ENCODE measurements around the gene CCL20.

DNA sequence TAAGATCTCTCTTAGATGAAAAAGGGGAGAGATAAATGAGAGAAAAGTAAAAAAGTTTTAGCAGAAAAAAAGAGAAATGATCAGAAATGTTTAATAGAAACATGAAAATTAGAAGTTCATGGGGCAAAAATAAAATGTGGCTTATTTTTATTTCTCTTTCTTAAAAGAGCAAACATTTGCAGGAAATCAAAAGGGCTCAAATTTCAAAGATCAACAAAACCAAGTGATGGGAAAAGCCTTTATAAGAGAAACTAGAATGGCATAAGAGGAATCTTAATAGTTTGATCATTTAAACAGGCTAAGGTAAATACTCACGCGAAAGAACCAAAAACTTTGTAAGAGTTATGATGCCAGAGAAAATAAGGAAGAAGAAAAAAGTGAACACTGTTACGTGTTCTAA, 34.5 kb downstream of the CCL20 start:
- TF ChIP-seq, protein P1, sequence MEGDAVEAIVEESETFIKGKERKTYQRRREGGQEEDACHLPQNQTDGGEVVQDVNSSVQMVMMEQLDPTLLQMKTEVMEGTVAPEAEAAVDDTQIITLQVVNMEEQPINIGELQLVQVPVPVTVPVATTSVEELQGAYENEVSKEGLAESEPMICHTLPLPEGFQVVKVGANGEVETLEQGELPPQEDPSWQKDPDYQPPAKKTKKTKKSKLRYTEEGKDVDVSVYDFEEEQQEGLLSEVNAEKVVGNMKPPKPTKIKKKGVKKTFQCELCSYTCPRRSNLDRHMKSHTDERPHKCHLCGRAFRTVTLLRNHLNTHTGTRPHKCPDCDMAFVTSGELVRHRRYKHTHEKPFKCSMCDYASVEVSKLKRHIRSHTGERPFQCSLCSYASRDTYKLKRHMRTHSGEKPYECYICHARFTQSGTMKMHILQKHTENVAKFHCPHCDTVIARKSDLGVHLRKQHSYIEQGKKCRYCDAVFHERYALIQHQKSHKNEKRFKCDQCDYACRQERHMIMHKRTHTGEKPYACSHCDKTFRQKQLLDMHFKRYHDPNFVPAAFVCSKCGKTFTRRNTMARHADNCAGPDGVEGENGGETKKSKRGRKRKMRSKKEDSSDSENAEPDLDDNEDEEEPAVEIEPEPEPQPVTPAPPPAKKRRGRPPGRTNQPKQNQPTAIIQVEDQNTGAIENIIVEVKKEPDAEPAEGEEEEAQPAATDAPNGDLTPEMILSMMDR (IDR thresholded peaks at IDR 0.05): no peak
- no peak for TF ChIP-seq POLR2A (IDR thresholded peaks at IDR 0.05)
- no peak for TF ChIP-seq EP300 (IDR thresholded peaks at IDR 0.05)

Measured in suprapubic skin (tissue), 3 donors.